Ectodermal cell (in vitro differentiated cells): ENCODE results near the gene RPL10.
A peak's percentile ranks its signal among the peaks of the same experiment; 100 is the strongest.

Experiments used
- H3K27ac ChIP-seq: 2 replicates; pipeline ENCODE4 v1.7.0; 2013; ENCODE audit warnings: mild to moderate bottlenecking, low read depth, low read length; ENCODE audit not compliant: insufficient read depth, poor library complexity, severe bottlenecking
- H3K27me3 ChIP-seq: 2 replicates; pipeline ENCODE4 v1.7.0; 2013; ENCODE audit warnings: mild to moderate bottlenecking, low read length; ENCODE audit not compliant: insufficient read depth, control insufficient read depth, poor library complexity, severe bottlenecking
- H3K36me3 ChIP-seq: one replicate; pipeline ENCODE4 v1.7.0; 2013; ENCODE audit warnings: low read length; ENCODE audit not compliant: control insufficient read depth, insufficient read depth
- H3K4me1 ChIP-seq: one replicate; pipeline ENCODE4 v1.7.0; 2013; ENCODE audit warnings: low read length; ENCODE audit not compliant: control insufficient read depth, insufficient read depth
- H3K4me3 ChIP-seq: 2 replicates; pipeline ENCODE4 v1.7.0; 2013; ENCODE audit warnings: low read depth, low read length, control low read depth; ENCODE audit not compliant: insufficient read depth
- H3K9me3 ChIP-seq: 2 replicates; pipeline ENCODE4 v1.7.0; 2013; ENCODE audit warnings: mild to moderate bottlenecking, low read length, moderate library complexity; ENCODE audit not compliant: control insufficient read depth
- WGBS, 2 experiments: methylation state at CpG; one replicate each; pipeline ENCODE4 v1.1.7; 2013; ENCODE audit warnings: missing lambda C conversion rate in 2 of 2; 5-methylcytosine and 5-hydroxymethylcytosine counted together

The RPL10 gene

GRCh38 chrX:154431341-154431740 is 33.2 kb downstream of the RPL10 start:
- Histone ChIP-seq H3K27me3 (no peaks in the 10 kb centered on the region), H3K4me3 (no peak overlapping the region), H3K36me3 (no peaks in the 10 kb centered on the region), H3K9me3 (no peaks in the 10 kb centered on the region), H3K4me1 (no peaks in the 10 kb centered on the region), H3K27ac (no peak overlapping the region)
- WGBS, 2 experiments, result 77 to 91% methylated on average over 4 to 5 of the region's 5 CpGs

GRCh38 chrX:154432210-154432609 is 34.0 kb downstream of the RPL10 start:
- 94 to 95% methylated on average over 8 of the region's 8 CpGs for WGBS, 2 experiments
- Histone ChIP-seq H3K4me1 (no peaks in the 10 kb centered on the region), H3K4me3 (no peak overlapping the region), H3K9me3 (no peaks in the 10 kb centered on the region), H3K36me3 (no peaks in the 10 kb centered on the region), H3K27ac (no peak overlapping the region), H3K27me3 (no peaks in the 10 kb centered on the region)

GRCh38 chrX:154433605-154434004 is 35.4 kb downstream of the RPL10 start:
- no peaks in the 10 kb centered on the region for H3K27me3 ChIP-seq
- WGBS, 2 experiments, result 92 to 96% methylated on average over 7 of the region's 7 CpGs
- no peaks in the 10 kb centered on the region for H3K9me3 ChIP-seq
- H3K4me1 ChIP-seq, result peaks cover 2% of the 10 kb centered on the region
- H3K36me3 ChIP-seq, result no peaks in the 10 kb centered on the region
- no peak overlapping the region for H3K4me3 ChIP-seq
- no peak overlapping the region for H3K27ac ChIP-seq

DNA sequence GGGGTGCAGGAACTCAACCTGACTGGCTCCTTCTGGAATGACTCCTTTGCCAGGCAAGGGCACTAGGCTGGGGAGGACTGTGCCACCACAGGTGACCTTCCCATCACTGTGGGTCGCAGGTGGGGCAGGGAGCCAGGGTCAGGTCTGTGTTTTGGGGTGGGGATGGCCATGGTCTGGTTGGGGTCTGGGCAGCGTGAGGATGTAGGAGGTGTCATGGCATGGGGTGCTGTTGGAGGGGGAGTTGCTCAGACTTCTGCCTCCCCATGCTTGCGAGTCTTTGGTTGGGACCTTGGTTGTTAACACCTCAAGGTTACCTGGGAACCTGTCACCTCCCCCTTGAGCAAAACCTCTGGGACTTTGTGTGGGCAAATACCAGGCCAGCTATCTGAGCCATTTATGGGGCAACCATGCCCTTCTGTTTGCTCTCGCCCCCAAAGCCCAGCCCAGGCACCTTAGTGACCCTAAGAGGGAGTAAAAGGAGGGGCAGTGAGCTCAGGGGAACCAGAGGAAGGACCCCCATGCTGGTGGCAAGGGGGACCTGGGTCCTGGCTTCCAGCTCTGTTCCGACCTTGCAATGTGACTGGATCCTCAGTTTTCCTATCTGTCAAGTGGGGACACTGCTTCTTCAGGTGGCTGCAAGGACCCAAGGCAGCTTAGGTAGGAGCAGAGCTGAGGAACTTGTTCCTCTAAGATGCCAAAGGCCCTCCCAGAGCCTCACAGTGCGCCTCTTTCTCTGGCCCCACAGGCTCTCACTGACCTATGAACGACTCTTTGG is 36.4 kb downstream of the RPL10 start:
- 94 to 98% methylated on average over 7 of the region's 7 CpGs for WGBS, 2 experiments
- Histone ChIP-seq H3K4me3 (no peak overlapping the region), H3K36me3 (no peaks in the 10 kb centered on the region), H3K4me1 (peaks cover 4% of the 10 kb centered on the region), H3K27me3 (no peaks in the 10 kb centered on the region), H3K9me3 (no peaks in the 10 kb centered on the region), H3K27ac (no peak overlapping the region)

DNA sequence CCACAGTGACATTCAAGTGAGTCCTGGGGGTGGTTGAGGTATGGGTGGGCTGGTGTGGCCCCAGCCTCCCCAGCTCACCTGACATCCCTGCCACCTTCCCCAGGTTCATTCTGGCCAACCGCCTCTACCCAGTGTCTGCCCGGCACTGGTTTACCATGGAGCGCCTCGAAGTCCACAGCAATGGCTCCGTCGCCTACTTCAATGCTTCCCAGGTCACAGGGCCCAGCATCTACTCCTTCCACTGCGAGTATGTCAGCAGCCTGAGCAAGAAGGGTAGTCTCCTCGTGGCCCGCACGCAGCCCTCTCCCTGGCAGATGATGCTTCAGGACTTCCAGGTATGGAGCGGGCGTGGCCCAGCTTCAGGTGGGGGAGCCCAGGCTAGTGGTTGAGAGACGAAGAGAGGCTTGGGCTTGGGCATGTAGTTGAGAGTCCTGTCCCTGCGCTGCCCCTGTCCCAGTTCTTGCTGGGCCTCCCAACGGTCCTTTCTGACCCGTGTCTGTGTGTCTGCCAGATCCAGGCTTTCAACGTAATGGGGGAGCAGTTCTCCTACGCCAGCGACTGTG is 37.1 kb downstream of the RPL10 start:
- Histone ChIP-seq H3K9me3 (no peaks in the 10 kb centered on the region), H3K36me3 (no peaks in the 10 kb centered on the region), H3K4me3 (no peak overlapping the region)

GRCh38 chrX:154436374-154436982 is 38.3 kb downstream of the RPL10 start:
- Histone ChIP-seq H3K9me3 (no peaks in the 10 kb centered on the region), H3K27me3 (no peaks in the 10 kb centered on the region), H3K27ac (no peak overlapping the region), H3K4me3 (peak overlapping the region; percentile 58), H3K36me3 (no peaks in the 10 kb centered on the region), H3K4me1 (peaks cover 4% of the 10 kb centered on the region)
- WGBS, 2 experiments, result 3 to 4% methylated on average over 50 to 75 of the region's 78 CpGs

More for the DNA sequence above, 37.1 kb downstream of the RPL10 start:
- Histone ChIP-seq H3K4me1 (peaks cover 4% of the 10 kb centered on the region), H3K27ac (no peak overlapping the region), H3K27me3 (no peaks in the 10 kb centered on the region)
- WGBS, 2 experiments, result 96 to 97% methylated on average over 19 of the region's 19 CpGs

GRCh38 chrX:154436983-154437752 is 39.0 kb downstream of the RPL10 start, which contains the start of gene GDI1:
GDI1 (plus strand) TSS chrX:154437154; CDS start chrX:154437255, 101 bp downstream.
- no peaks in the 10 kb centered on the region for H3K36me3 ChIP-seq
- H3K4me3 ChIP-seq, result peak within 1 kb of the TSS; percentile 58
- H3K27ac ChIP-seq, result no peak within 1 kb of the TSS
- H3K9me3 ChIP-seq, result no peaks in the 10 kb centered on the region
- 0% methylated on average over 90 of the region's 93 CpGs for WGBS, 2 experiments
- H3K4me1 ChIP-seq, result peaks cover 4% of the 10 kb centered on the region
- H3K27me3 ChIP-seq, result no peaks in the 10 kb centered on the region

GRCh38 chrX:154437971-154438893 is 40.1 kb downstream of the RPL10 start:
- Histone ChIP-seq H3K36me3 (no peaks in the 10 kb centered on the region), H3K9me3 (no peaks in the 10 kb centered on the region), H3K27ac (no peak overlapping the region), H3K27me3 (no peaks in the 10 kb centered on the region), H3K4me1 (peaks cover 4% of the 10 kb centered on the region), H3K4me3 (peak overlapping the region; percentile 58)
- WGBS, 2 experiments, result 64 to 67% methylated on average over 28 of the region's 28 CpGs

DNA sequence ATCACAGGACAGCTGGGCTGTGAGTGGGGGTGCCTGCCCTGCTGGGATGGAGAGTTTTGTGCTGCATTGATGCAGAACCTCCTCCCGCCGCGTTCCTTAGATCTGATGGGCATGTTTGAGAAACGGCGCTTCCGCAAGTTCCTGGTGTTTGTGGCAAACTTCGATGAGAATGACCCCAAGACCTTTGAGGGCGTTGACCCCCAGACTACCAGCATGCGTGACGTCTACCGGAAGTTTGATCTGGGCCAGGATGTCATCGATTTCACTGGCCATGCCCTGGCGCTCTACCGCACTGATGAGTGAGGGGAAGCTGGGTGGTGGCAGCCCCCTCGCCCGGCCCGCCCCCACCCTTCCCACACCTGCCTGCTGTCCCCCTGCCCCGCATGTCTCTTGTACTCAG is 41.7 kb downstream of the RPL10 start:
- 96 to 98% methylated on average over 13 to 14 of the region's 18 CpGs for WGBS, 2 experiments

More for the DNA sequence above, 41.7 kb downstream of the RPL10 start:
- Histone ChIP-seq H3K27me3 (no peaks in the 10 kb centered on the region), H3K27ac (no peak overlapping the region), H3K36me3 (no peaks in the 10 kb centered on the region), H3K4me1 (peaks cover 4% of the 10 kb centered on the region), H3K9me3 (no peaks in the 10 kb centered on the region), H3K4me3 (no peak overlapping the region)
